ENCODE results near the gene ZNF397.
"Not testable (repeated sequence)": the region's sequence is repeated elsewhere in the genome, so short reads cannot be mapped to it uniquely, and the experiment has no call there.

ZNF397 gene

GRCh38 chr18:35240664-35241447, at the start of gene ZNF397:
TSS of gene ZNF397 (plus strand) at chr18:35241034. CDS start at chr18:35242471, 1,437 bp downstream.
- peak; percentile 99 for DNase-seq (ENCODE audit: low spot score)

- no peak for DNase-seq (ENCODE audit: low spot score)
Measured at GRCh38 chr18:35191698-35192025, 49.2 kb upstream of the ZNF397 start.

GRCh38 chr18:35192415-35192814, 48.4 kb upstream of the ZNF397 start:
- no peak for DNase-seq (ENCODE audit: low spot score)

GRCh38 chr18:35193316-35193715, 47.5 kb upstream of the ZNF397 start:
- no peak for DNase-seq (ENCODE audit: low spot score)

GRCh38 chr18:35197296-35197695, 43.5 kb upstream of the ZNF397 start:
- no peak for DNase-seq (ENCODE audit: low spot score)

GRCh38 chr18:35201256-35201931, 39.4 kb upstream of the ZNF397 start:
- DNase-seq (ENCODE audit: low spot score): no peak

- peak; percentile 33 for DNase-seq (ENCODE audit: low spot score)
Measured at GRCh38 chr18:35203067-35203466, 37.8 kb upstream of the ZNF397 start.

- DNase-seq (ENCODE audit: low spot score): no peak
Measured at GRCh38 chr18:35205199-35205712, 35.6 kb upstream of the ZNF397 start.

GRCh38 chr18:35205746-35206458, 34.9 kb upstream of the ZNF397 start:
- DNase-seq (ENCODE audit: low spot score): not testable (repeated sequence)

- DNase-seq (ENCODE audit: low spot score): no peak
Measured at GRCh38 chr18:35215026-35215425, 25.8 kb upstream of the ZNF397 start.

GRCh38 chr18:35216611-35217010, 24.2 kb upstream of the ZNF397 start:
- DNase-seq (ENCODE audit: low spot score): not testable (repeated sequence)

- DNase-seq (ENCODE audit: low spot score): not testable (repeated sequence)
Measured at GRCh38 chr18:35219331-35219730, 21.5 kb upstream of the ZNF397 start.

- no peak for DNase-seq (ENCODE audit: low spot score)
Measured at GRCh38 chr18:35220424-35220823, 20.4 kb upstream of the ZNF397 start.

- DNase-seq (ENCODE audit: low spot score): no peak
Measured at GRCh38 chr18:35223797-35224196, 17.0 kb upstream of the ZNF397 start.

GRCh38 chr18:35227254-35227653, 13.6 kb upstream of the ZNF397 start:
- DNase-seq (ENCODE audit: low spot score): no peak

- peak; percentile 81 for DNase-seq (ENCODE audit: low spot score)
Measured at GRCh38 chr18:35231052-35231451, 9.8 kb upstream of the ZNF397 start.

- no peak for DNase-seq (ENCODE audit: low spot score)
Measured at GRCh38 chr18:35236571-35237363, 4.1 kb upstream of the ZNF397 start.

GRCh38 chr18:35239314-35239713, 1.5 kb upstream of the ZNF397 start:
- DNase-seq (ENCODE audit: low spot score): no peak

- no peak for DNase-seq (ENCODE audit: low spot score)
Measured at GRCh38 chr18:35241448-35241804, 592 bp downstream of the ZNF397 start.

GRCh38 chr18:35242426-35242825, 1.6 kb downstream of the ZNF397 start:
- DNase-seq (ENCODE audit: low spot score): no peak

- DNase-seq (ENCODE audit: low spot score): no peak
Measured at GRCh38 chr18:35244671-35245070, 3.8 kb downstream of the ZNF397 start.

GRCh38 chr18:35245719-35246317, 5.0 kb downstream of the ZNF397 start:
- DNase-seq (ENCODE audit: low spot score): no peak
